ENCODE data around the gene GNA14.

DNA sequence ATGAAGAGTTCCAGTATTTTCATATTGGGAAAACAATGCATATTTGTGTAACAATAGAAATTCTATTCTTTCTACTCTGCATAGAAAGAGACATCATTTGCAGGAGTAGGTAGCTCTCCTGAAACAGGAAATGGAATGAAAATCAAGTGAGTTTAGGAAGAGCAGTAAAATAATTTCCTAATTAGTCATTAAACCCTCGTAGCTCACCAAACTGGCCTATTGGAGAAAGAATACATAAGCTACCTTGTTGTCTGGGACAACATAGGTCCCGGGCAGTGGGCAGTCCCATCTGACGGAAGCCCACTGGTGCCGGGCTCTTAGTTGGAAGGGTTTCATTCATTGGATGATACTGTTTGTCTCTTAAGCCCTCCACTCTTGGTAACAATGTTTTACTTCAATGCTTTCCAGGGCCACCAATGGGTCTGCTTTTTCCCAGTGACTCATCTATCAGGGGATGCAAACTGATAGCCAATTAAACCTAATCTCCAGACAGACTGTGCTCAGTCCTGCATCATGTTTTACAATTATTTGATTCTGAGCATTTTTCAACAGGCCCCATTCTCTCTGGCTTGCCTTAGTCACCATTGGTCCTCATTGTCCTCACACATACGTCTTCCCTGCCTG, 46.5 kb downstream of the GNA14 start:
- TF ChIP-seq BRCA1 (IDR thresholded peaks at IDR 0.05; ENCODE audit: low read depth, low read length) = no peak
- TF ChIP-seq, protein P1, sequence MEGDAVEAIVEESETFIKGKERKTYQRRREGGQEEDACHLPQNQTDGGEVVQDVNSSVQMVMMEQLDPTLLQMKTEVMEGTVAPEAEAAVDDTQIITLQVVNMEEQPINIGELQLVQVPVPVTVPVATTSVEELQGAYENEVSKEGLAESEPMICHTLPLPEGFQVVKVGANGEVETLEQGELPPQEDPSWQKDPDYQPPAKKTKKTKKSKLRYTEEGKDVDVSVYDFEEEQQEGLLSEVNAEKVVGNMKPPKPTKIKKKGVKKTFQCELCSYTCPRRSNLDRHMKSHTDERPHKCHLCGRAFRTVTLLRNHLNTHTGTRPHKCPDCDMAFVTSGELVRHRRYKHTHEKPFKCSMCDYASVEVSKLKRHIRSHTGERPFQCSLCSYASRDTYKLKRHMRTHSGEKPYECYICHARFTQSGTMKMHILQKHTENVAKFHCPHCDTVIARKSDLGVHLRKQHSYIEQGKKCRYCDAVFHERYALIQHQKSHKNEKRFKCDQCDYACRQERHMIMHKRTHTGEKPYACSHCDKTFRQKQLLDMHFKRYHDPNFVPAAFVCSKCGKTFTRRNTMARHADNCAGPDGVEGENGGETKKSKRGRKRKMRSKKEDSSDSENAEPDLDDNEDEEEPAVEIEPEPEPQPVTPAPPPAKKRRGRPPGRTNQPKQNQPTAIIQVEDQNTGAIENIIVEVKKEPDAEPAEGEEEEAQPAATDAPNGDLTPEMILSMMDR (IDR thresholded peaks at IDR 0.05; ENCODE audit: control extremely low read depth in 1 of 3, insufficient read depth in 1 of 3, low read depth in 1 of 3, low read length in 3 of 3) = no peak
- no peak for TF ChIP-seq POLR2A (IDR thresholded peaks at IDR 0.05; ENCODE audit: control extremely low read depth in 1 of 2, low read depth in 2 of 2, low read length in 2 of 2)
- TF ChIP-seq, protein P2, sequence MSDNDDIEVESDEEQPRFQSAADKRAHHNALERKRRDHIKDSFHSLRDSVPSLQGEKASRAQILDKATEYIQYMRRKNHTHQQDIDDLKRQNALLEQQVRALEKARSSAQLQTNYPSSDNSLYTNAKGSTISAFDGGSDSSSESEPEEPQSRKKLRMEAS (IDR thresholded peaks at IDR 0.05) = no peak
- no peak for TF ChIP-seq TAF1 (IDR thresholded peaks at IDR 0.05; ENCODE audit: low read depth, low read length)
- TF ChIP-seq CBX5 (IDR thresholded peaks at IDR 0.05; ENCODE audit: low read depth, low read length) = no peak
- TF ChIP-seq MAFK (IDR thresholded peaks at IDR 0.05; ENCODE audit: low read depth, low read length) = no peak
- TF ChIP-seq, protein P3, sequence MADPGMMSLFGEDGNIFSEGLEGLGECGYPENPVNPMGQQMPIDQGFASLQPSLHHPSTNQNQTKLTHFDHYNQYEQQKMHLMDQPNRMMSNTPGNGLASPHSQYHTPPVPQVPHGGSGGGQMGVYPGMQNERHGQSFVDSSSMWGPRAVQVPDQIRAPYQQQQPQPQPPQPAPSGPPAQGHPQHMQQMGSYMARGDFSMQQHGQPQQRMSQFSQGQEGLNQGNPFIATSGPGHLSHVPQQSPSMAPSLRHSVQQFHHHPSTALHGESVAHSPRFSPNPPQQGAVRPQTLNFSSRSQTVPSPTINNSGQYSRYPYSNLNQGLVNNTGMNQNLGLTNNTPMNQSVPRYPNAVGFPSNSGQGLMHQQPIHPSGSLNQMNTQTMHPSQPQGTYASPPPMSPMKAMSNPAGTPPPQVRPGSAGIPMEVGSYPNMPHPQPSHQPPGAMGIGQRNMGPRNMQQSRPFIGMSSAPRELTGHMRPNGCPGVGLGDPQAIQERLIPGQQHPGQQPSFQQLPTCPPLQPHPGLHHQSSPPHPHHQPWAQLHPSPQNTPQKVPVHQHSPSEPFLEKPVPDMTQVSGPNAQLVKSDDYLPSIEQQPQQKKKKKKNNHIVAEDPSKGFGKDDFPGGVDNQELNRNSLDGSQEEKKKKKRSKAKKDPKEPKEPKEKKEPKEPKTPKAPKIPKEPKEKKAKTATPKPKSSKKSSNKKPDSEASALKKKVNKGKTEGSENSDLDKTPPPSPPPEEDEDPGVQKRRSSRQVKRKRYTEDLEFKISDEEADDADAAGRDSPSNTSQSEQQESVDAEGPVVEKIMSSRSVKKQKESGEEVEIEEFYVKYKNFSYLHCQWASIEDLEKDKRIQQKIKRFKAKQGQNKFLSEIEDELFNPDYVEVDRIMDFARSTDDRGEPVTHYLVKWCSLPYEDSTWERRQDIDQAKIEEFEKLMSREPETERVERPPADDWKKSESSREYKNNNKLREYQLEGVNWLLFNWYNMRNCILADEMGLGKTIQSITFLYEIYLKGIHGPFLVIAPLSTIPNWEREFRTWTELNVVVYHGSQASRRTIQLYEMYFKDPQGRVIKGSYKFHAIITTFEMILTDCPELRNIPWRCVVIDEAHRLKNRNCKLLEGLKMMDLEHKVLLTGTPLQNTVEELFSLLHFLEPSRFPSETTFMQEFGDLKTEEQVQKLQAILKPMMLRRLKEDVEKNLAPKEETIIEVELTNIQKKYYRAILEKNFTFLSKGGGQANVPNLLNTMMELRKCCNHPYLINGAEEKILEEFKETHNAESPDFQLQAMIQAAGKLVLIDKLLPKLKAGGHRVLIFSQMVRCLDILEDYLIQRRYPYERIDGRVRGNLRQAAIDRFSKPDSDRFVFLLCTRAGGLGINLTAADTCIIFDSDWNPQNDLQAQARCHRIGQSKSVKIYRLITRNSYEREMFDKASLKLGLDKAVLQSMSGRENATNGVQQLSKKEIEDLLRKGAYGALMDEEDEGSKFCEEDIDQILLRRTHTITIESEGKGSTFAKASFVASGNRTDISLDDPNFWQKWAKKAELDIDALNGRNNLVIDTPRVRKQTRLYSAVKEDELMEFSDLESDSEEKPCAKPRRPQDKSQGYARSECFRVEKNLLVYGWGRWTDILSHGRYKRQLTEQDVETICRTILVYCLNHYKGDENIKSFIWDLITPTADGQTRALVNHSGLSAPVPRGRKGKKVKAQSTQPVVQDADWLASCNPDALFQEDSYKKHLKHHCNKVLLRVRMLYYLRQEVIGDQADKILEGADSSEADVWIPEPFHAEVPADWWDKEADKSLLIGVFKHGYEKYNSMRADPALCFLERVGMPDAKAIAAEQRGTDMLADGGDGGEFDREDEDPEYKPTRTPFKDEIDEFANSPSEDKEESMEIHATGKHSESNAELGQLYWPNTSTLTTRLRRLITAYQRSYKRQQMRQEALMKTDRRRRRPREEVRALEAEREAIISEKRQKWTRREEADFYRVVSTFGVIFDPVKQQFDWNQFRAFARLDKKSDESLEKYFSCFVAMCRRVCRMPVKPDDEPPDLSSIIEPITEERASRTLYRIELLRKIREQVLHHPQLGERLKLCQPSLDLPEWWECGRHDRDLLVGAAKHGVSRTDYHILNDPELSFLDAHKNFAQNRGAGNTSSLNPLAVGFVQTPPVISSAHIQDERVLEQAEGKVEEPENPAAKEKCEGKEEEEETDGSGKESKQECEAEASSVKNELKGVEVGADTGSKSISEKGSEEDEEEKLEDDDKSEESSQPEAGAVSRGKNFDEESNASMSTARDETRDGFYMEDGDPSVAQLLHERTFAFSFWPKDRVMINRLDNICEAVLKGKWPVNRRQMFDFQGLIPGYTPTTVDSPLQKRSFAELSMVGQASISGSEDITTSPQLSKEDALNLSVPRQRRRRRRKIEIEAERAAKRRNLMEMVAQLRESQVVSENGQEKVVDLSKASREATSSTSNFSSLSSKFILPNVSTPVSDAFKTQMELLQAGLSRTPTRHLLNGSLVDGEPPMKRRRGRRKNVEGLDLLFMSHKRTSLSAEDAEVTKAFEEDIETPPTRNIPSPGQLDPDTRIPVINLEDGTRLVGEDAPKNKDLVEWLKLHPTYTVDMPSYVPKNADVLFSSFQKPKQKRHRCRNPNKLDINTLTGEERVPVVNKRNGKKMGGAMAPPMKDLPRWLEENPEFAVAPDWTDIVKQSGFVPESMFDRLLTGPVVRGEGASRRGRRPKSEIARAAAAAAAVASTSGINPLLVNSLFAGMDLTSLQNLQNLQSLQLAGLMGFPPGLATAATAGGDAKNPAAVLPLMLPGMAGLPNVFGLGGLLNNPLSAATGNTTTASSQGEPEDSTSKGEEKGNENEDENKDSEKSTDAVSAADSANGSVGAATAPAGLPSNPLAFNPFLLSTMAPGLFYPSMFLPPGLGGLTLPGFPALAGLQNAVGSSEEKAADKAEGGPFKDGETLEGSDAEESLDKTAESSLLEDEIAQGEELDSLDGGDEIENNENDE (IDR thresholded peaks at IDR 0.05; ENCODE audit: insufficient replicate concordance, low read length) = no peak

Data from H1 (cell line).